K562 (cell line): ENCODE results near the gene TNPO3. TPM values are rescaled to one million over a fixed set of nuclear protein-coding genes. Genes with fewer than 3 reads are reported as not detected.

Experiments used
- CTCF ChIP-seq, 3 experiments: IDR thresholded peaks in 2 of 3; conservative IDR thresholded peaks in 1 of 3; 2 replicates each; pipeline ENCODE4 v1.5.1; 2011 to 2012; ENCODE audit warnings: low read length in 3 of 3, mild to moderate bottlenecking in 3 of 3, control low read depth in 2 of 3, improper control_type of control experiment in 1 of 3, inconsistent platforms in 1 of 3, low read depth in 1 of 3, mixed read lengths in 1 of 3, moderate library complexity in 1 of 3; ENCODE audit not compliant: insufficient read depth in 2 of 3
- E2F8 ChIP-seq: fragments of 450-650 bp; IDR thresholded peaks from 2 replicates; pipeline ENCODE4 v1.7.1; 2018; ENCODE audit warnings: mild to moderate bottlenecking, low read depth; ENCODE audit not compliant: partially characterized antibody
- EP300 ChIP-seq: IDR thresholded peaks from 2 replicates; pipeline ENCODE4 v1.6.1; 2012; ENCODE audit warnings: low read length, improper control_type of control experiment
- FOXJ2 ChIP-seq: fragments of 200-800 bp; sonication (Bioruptor generic); IDR thresholded peaks from 2 replicates; pipeline ENCODE4 v1.6.1; 2016; ENCODE audit warnings: missing genetic modification characterization, missing compliant biosample characterization
- HLTF ChIP-seq: fragments of 450-650 bp; IDR thresholded peaks from 2 replicates; pipeline ENCODE4 v1.6.1; 2016
- KLF16 ChIP-seq: IDR thresholded peaks from 2 replicates; pipeline ENCODE4 v1.6.1; 2016; ENCODE audit warnings: antibody characterized with exemption
- MNT ChIP-seq, 2 experiments: fragments of 450-650 bp; conservative IDR thresholded peaks; 2 replicates each; pipeline ENCODE4 v1.6.1; 2017; ENCODE audit warnings: mild to moderate bottlenecking in 2 of 2, moderate library complexity in 2 of 2
- POLR2B ChIP-seq: fragments of 450-650 bp; IDR thresholded peaks from 2 replicates; pipeline ENCODE4 v1.6.1; 2018; ENCODE audit warnings: low read depth; ENCODE audit not compliant: partially characterized antibody
- RBM22 ChIP-seq: fragments of 200-400 bp; formaldehyde crosslinking; IDR thresholded peaks from 2 replicates; pipeline ENCODE4 v1.6.1; 2018; ENCODE audit warnings: low read length, low read depth; ENCODE audit not compliant: poor library complexity, severe bottlenecking
- RBM34 ChIP-seq: fragments of 200-400 bp; formaldehyde crosslinking; IDR thresholded peaks from 2 replicates; pipeline ENCODE4 v1.6.1; 2018; ENCODE audit warnings: low read length, borderline replicate concordance; ENCODE audit not compliant: insufficient read depth
- SIX5 ChIP-seq, 2 experiments: IDR thresholded peaks; 2 replicates each; pipeline ENCODE4 v1.6.1; 2011; ENCODE audit warnings: low read length in 2 of 2, borderline replicate concordance in 1 of 2, low read depth in 1 of 2, mild to moderate bottlenecking in 1 of 2, moderate library complexity in 1 of 2; ENCODE audit not compliant: insufficient read depth in 1 of 2
- SMARCA4 ChIP-seq: fragments of 450-650 bp; IDR thresholded peaks from 2 replicates; pipeline ENCODE4 v1.6.1; 2016
- U2AF1 ChIP-seq: fragments of 200-400 bp; formaldehyde crosslinking; optimal IDR thresholded peaks from 2 replicates; pipeline ENCODE3; 2017; ENCODE audit warnings: mild to moderate bottlenecking, low read depth, low read length, moderate library complexity
- ZBTB7A ChIP-seq: IDR thresholded peaks from 2 replicates; pipeline ENCODE4 v1.6.1; 2011; ENCODE audit warnings: low read depth, mild to moderate bottlenecking, low read length, moderate library complexity, borderline replicate concordance; ENCODE audit not compliant: control insufficient read depth
- ZNF133 ChIP-seq: fragments of 250-450 bp; sonication (Bioruptor Pico); IDR thresholded peaks from 2 replicates; pipeline ENCODE4 v1.4.0; 2020; ENCODE audit warnings: mild to moderate bottlenecking
- ZNF512 ChIP-seq: IDR thresholded peaks from 2 replicates; pipeline ENCODE4 v1.6.1; 2016; ENCODE audit warnings: missing genetic modification characterization, missing compliant biosample characterization
- ZNF57 ChIP-seq: fragments of 450-650 bp; formaldehyde crosslinking; IDR thresholded peaks from 2 replicates; pipeline ENCODE4 v1.4.0; 2020; ENCODE audit warnings: mild to moderate bottlenecking, moderate library complexity
- polyA plus RNA-seq, 8 experiments: library from polyadenylated mRNA; depleted of rRNA in 4 of 8; stranded (reverse) in 5 of 8; unstranded in 3 of 8; fragments of >200 nt; fragmentation: Nextera tagmentation in 2 of 8; fragmentation: Illumina TruSeq in 1 of 8; extraction: Ambion mirVana in 2 of 8; extraction: Trizol in 1 of 8; gene quantifications; 2 replicates each; pipeline versions ENCODE4 v1.2.1 to v1.2.3, GENCODE V29; 2011 to 2014; ENCODE audit warnings: inconsistent platforms in 1 of 8, missing spikeins in 1 of 8
- total RNA-seq, 7 experiments: library from RNA; depleted of rRNA in 6 of 7; stranded (reverse); fragments of >200 nt in 6 of 7; fragmentation: Illumina TruSeq in 2 of 7; extraction: Trizol in 2 of 7; gene quantifications; 2 replicates each; pipeline versions ENCODE4 v1.2.1 to v1.2.3, GENCODE V29; 2011 to 2021; ENCODE audit warnings: low replicate concordance in 1 of 7

The TNPO3 gene
- total and polyA plus RNA-seq, 9 of the 15 experiments (the other 6 are each of a cell fraction or from before 2014, with no cell fraction given): 35.8 to 125 (median 110) TPM

- 0 out of 2 replicates have a peak, but pooled peaks have one; percentile 6 for TF ChIP-seq ZNF133 (CRISPR knock-in tag)
- TF ChIP-seq EP300: peak; percentile 79
- no peak for TF ChIP-seq U2AF1
- TF ChIP-seq RBM34: no peak
- no peak for TF ChIP-seq HLTF
- no peak for TF ChIP-seq ZBTB7A
- TF ChIP-seq KLF16: no peak
- TF ChIP-seq SMARCA4: peak; percentile 49
- no peak for TF ChIP-seq FOXJ2 (tag)
- TF ChIP-seq ZNF57 (CRISPR knock-in tag): no peak
- TF ChIP-seq POLR2B: peak; percentile 76
- TF ChIP-seq CTCF (IDR thresholded peaks at IDR 0.05 in 2 of 3, conservative IDR thresholded peaks at IDR 0.05 in 1 of 3; ENCODE audit: insufficient read depth in 2 of 3, low read depth in 1 of 3, low read length in 3 of 3): no peak; a peak in 1 of 6 replicates
- no peak for TF ChIP-seq E2F8
- TF ChIP-seq SIX5 (IDR thresholded peaks at IDR 0.05; ENCODE audit: borderline replicate concordance in 1 of 2, insufficient read depth in 1 of 2, low read depth in 1 of 2, low read length in 2 of 2): no peak
- TF ChIP-seq RBM22: no peak
- no peak for TF ChIP-seq ZNF512 (tag)
- no peak; a peak in 2 of 4 replicates for TF ChIP-seq MNT (conservative IDR thresholded peaks at IDR 0.05)
These were observed 11.6 kb upstream of the TNPO3 start (continued) for GRCh38 chr7:129066290-129067131.
